ENCODE results near the gene EP400.

DNA sequence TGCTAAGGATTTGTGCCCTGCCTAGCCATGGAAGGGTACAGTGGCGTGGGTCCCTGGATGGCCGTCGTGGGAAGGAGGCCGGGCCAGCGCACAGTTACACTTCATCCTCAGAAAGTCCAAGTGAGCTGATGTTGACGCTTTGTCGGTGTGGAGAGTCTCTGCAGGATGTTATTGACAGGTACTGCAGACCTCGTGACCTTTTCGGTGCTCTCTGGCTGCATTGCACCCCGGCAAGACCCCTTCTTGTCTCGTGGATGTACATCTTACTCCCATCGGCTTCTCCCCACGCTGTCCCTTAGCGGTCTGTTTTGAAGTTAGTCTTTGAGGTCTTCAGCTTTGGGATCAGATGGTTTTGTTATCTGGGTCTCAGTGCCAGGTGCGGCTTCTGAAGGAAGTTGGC is 78.4 kb downstream of the EP400 start:
- TF ChIP-seq, protein P1, sequence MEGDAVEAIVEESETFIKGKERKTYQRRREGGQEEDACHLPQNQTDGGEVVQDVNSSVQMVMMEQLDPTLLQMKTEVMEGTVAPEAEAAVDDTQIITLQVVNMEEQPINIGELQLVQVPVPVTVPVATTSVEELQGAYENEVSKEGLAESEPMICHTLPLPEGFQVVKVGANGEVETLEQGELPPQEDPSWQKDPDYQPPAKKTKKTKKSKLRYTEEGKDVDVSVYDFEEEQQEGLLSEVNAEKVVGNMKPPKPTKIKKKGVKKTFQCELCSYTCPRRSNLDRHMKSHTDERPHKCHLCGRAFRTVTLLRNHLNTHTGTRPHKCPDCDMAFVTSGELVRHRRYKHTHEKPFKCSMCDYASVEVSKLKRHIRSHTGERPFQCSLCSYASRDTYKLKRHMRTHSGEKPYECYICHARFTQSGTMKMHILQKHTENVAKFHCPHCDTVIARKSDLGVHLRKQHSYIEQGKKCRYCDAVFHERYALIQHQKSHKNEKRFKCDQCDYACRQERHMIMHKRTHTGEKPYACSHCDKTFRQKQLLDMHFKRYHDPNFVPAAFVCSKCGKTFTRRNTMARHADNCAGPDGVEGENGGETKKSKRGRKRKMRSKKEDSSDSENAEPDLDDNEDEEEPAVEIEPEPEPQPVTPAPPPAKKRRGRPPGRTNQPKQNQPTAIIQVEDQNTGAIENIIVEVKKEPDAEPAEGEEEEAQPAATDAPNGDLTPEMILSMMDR (conservative IDR thresholded peaks at IDR 0.05): no peak
- TF ChIP-seq ZFX (IDR thresholded peaks at IDR 0.05): no peak
